ENCODE measurements around the gene ZDHHC11.
"Not testable (repeated sequence)": the region's sequence is repeated elsewhere in the genome, so short reads cannot be mapped to it uniquely, and the experiment has no call there.

Gene ZDHHC11

DNA sequence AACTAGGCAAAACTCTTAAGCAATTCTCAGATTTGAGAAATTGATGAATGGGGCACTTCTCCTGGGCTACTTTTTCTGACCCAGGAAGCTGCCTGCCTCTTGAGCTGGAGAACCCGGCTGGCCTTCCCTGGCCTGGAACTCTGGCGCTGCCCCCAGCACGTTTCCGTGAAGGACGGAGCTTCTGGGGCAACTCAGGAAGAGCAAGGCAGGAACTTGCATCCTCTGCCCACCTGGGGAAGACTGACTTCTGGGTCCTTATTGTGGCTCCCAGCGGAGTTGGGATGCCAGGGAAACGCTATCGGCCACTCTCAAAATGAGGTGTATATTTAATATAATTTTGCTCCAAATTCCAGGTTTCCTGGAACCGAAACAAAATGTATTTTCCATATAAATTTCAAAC, 39.4 kb downstream of the ZDHHC11 start:
- not testable (repeated sequence) for DNase-seq (ENCODE audit: low read depth in 2 of 2)

DNA sequence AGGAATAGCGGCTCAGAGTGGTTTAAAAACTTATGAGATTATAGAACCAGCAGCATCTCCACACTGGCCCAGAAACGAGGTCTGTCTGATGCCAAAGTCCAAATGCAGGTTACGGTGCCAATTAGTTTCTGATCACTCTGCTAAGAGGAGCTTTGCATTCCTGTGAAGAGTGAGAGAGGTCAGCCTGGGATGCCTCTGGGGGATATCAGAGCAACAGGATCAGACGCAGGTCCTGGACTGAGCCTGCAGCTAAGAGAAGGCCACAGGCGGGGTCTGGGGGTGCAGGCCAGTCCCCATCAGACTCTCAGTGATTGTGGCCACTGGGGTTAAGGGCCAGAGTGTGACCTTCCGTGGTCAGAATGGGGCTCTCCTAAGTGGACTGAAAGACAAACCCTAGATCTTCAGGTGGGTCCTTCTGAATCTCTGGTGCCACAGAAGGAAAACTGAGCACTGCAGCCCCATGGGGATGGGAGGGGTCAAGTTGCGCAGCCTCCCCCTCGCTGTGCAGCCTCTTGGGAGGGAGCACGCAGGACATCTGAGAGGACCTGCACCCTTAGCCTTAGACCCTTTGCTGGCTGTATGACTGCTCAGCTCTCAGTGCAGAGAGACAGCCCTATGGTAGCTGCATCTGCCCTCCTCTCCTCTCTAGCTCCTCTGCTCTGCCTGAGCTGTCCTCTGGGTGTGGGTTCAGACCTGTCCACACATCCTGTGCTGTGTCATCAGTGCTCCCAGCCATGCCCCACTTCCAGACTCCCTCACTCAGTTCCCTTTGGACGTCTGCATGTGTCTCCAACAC, 42.9 kb downstream of the ZDHHC11 start:
- DNase-seq (ENCODE audit: low read depth in 2 of 2), result not testable (repeated sequence)

GRCh38 chr5:801472-801871, 49.3 kb downstream of the ZDHHC11 start:
- no peak for DNase-seq (ENCODE audit: low read depth in 2 of 2)

DNA sequence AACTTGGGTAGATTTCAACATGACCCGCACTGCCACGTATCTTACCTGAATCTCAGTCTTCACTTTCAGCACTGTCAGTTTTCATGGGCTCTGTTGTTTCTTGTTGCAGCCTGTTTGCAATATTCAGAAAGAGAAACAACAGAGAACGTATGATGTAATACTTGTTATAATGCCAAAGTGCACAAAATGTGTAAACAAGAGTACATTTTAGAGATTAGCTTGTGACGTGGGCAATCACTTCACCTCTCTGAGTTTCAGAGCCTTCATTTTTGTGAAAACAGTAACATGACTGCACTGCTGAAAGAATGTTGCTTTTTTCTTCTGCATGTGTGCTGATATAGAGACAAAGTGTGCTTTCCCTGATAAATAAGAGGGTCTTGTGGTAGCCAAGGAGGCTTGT, 49.7 kb downstream of the ZDHHC11 start:
- not testable (repeated sequence) for DNase-seq (ENCODE audit: low read depth in 2 of 2)

- DNase-seq (ENCODE audit: low read depth in 2 of 2), result not testable (repeated sequence)
These were observed 52.2 kb downstream of the ZDHHC11 start for GRCh38 chr5:798505-799138.

GRCh38 chr5:797986-798385, 52.8 kb downstream of the ZDHHC11 start:
- not testable (repeated sequence) for DNase-seq (ENCODE audit: low read depth in 2 of 2)

DNA sequence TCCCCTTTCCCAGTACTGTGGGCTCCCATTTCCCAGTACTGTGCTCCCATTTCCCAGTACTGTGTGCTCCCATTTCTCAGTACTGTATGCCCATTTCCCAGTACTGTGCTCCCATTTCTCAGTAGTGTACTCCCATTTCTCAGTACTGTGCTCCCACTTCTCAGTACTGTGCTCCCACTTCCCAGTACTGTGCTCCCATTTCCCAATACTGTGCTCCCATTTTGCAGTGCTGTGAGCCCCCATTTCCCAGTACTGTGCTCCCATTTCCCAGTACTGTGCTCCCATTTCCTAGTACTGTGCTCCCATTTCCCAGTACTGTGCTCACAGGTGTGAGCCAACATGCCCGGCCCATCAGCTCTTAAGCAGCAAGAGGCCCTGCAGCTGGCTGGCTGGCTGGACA, 54.9 kb downstream of the ZDHHC11 start:
- DNase-seq (ENCODE audit: low read depth in 2 of 2), result not testable (repeated sequence)

- DNase-seq (ENCODE audit: low read depth in 2 of 2), result not testable (repeated sequence)
These were observed 55.8 kb downstream of the ZDHHC11 start for GRCh38 chr5:794948-795347.

DNA sequence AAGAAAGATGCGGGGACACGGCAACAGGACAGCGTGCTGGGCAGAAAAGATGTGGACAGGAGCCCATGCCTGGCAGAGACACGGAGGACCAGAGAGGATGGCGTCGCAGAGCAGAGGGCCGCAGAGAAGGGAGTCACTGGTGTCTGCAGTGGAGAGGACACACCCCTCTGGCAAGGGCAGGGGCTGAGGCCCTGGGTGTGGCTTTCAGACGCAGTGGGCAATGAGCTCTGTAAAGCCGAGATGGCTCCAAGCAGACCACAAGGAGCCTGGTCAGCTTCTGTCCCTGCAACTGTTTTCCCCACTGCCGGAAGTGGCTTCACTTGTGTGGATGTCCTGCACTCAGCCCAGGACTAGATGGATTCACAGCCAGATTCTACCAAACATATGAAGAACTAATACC, 62.1 kb downstream of the ZDHHC11 start:
- not testable (repeated sequence) for DNase-seq (ENCODE audit: low read depth in 2 of 2)

DNA sequence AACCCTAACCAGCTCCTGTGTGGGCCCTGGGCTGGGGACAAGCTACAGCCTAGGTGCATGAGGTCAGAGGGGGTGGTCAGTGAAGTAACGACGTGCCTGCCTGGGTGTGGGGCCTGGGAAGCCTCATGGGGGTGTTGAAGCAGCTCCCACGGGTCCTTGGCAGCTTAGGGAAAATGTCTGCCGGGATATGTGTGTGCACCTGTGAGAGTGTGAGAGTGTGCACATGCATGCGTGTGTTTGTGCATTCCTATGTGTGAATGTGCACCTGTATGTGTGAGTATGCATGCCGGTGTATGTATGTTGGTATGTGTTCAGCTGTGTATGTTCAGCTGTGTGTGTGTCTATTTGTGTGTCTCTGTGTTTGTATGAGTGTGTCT, 62.9 kb downstream of the ZDHHC11 start:
- DNase-seq (ENCODE audit: low read depth in 2 of 2), result not testable (repeated sequence)

DNA sequence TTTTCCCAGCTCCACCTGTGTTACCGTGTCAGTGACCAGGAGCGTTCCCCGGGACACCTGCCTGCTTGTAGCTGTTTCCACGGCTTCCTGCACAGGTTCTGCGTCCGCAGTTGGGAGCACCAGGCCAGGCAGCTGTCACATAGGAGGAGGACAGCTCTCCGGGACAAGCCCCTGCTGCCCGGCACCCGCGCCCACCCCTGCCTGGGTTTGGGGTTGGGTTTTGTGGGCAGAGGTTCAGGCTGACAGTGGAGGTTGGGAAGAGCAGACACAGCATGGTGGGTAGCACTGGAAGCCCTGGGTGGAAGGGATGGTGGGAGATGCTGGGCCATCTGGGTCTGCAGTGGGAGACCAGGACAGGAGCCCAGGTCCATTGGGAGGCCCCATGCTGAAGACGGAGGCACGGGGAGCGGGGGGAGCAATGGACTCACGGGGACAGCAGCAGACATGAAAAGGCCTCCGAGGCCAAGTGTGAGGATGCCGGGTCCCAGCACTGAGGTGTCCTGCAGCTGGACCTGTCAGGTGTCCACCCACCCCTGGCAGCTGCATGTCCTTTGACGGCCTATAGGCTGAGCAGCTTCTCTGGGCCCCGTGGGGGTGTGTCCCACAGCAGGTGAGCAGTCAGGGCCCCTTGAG, 63.4 kb downstream of the ZDHHC11 start:
- not testable (repeated sequence) for DNase-seq (ENCODE audit: low read depth in 2 of 2)

GRCh38 chr5:785181-785705, 65.5 kb downstream of the ZDHHC11 start:
- not testable (repeated sequence) for DNase-seq (ENCODE audit: low read depth in 2 of 2)

- peak; percentile 30 to 36 for DNase-seq (ENCODE audit: low read depth in 2 of 2)
These were observed 66.2 kb downstream of the ZDHHC11 start, which contains the start of gene ZDHHC11B for GRCh38 chr5:784428-785177. Gene ZDHHC11B, minus strand, starts transcription at chr5:784729. Its CDS starts 17,810 bp downstream, at chr5:766919.

- not testable (repeated sequence) for DNase-seq (ENCODE audit: low read depth in 2 of 2)
These were observed 66.8 kb downstream of the ZDHHC11 start for GRCh38 chr5:783881-784427.

DNA sequence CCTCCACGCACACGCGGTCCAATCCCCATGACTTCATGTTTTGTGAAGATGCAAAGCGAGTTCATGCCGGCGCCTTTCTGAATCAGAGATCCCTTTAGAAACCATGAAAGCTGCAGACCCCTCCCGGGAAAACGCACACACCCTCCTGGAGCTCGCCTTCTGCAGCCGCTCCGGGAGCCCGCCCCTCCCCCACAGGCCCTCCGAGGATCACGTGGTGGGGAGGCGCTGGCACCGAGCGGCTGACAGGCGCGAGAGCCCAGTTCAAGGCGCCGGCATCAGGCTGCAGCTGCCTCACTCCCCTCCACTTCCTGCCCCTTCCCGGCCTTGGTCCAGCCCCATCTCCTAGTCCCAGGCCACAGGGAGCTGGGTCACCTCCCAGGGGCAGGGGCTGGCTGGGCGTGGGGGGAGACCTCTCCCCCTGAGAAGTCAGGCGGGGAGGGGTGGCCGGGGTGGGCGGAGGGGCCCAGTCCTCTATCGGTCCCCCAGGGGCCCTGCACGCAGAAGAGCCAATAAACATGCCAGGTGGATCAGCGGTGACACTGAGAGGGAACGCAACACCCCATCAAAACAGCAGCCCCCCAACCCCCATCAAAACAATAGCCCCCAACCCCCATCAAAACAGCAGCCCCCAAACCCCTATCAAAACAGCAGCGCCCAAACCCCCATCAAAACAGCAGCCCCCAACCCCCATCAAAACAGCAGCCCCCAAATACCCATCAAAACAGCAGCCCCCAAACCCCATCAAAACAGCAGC, 67.6 kb downstream of the ZDHHC11 start:
- DNase-seq (ENCODE audit: low read depth in 2 of 2), result not testable (repeated sequence)

GRCh38 chr5:782356-782755, 68.4 kb downstream of the ZDHHC11 start:
- DNase-seq (ENCODE audit: low read depth in 2 of 2), result not testable (repeated sequence)

GRCh38 chr5:780571-780970, 70.2 kb downstream of the ZDHHC11 start:
- not testable (repeated sequence) for DNase-seq (ENCODE audit: low read depth in 2 of 2)

DNA sequence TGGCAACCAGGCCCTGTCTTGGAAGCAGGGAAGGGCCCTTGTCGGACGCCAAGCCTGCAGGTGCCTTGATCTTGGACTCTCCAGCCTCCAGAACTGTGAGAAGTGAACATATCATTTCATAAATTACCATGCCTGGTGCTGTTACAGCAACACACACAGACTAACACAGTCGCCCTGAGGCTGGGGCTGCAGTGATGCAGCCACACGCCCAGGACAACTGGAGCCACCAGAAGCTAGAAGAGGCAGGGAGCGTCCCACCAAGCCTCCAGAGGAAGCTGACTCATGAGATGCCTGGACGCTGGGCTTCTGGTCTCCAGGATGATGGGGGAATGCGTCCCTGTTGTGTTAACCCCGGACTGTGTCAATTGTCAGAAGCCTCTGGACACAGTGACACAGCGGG, 71.8 kb downstream of the ZDHHC11 start:
- DNase-seq (ENCODE audit: low read depth in 2 of 2), result not testable (repeated sequence)

DNA sequence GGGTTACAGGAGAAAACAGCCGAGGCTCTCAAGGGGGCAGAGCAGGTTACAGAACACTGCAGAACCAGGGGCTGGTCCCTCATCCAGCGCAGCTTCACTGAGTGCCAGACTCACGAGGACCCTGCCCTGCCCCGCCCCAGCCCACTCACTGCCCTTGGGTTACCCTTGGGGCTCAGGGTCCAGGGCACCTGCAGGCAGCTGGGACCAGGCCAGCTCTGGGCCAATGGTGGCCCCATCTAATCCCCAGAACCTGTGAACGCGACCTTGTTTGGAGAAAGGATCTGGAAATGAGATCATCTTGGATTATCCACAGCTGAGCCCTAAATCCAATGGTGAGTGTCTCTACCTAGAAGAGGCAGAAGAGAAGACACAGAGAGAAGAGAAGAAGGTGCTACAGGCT, 72.4 kb downstream of the ZDHHC11 start:
- DNase-seq (ENCODE audit: low read depth in 2 of 2), result not testable (repeated sequence)

- DNase-seq (ENCODE audit: low read depth in 2 of 2), result no peak
These were observed 73.0 kb downstream of the ZDHHC11 start for GRCh38 chr5:777756-778161.
